C4-2B (cell line): ENCODE measurements around the gene SLC5A2.

Experiments used
- ZFX ChIP-seq: fragments of 450-650 bp; IDR thresholded peaks from 2 replicates; pipeline ENCODE4 v1.6.1; 2017
- TF ChIP-seq, protein P1 (sequence below): fragments of 450-650 bp; conservative IDR thresholded peaks from 2 replicates; pipeline ENCODE4 v1.5.1; 2017; ENCODE audit warnings: mild to moderate bottlenecking

DNA sequence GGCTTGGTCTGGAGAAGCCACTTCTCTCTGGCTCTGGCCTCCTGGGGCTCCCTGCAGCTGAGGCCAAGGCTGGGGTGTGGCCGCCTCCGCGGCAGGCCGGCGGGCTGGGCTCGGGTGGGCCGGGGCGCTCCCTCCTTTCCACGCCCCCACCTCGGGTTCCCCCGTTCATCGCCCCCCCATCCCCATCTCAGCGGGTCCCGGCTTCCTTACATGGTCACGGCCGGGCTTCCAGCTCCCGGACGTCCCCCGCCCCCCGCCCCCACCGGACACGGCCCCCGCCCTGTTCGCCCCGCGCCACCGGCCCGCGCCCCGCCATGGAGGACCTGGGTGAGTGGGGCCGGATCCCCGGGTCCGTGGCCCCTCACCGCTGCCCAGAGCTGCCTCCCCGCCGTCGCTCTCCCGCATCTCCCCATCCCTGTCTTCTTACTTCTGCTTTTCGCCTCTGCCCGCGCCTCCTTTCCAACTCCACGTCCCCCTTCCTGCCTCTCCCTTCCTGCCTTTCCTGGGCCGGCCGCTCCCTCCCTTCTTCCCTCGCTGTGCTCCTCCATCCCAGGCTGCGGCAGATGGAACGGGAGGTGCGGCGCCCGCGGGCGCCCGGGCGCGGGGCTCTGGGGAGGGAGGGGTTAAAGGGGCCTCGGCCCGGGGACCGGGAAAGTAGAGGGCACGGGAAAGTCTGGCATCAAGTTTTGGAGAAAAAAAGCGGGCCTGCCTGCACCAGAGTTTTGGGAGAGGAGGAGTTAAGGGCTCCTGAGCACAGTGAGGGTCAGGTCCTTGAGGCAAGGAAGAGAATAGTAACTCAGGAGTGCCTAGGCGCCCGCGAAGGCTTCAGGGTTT, 10.8 kb upstream of the SLC5A2 start, which contains the start of gene TGFB1I1:
- TF ChIP-seq, protein P1, sequence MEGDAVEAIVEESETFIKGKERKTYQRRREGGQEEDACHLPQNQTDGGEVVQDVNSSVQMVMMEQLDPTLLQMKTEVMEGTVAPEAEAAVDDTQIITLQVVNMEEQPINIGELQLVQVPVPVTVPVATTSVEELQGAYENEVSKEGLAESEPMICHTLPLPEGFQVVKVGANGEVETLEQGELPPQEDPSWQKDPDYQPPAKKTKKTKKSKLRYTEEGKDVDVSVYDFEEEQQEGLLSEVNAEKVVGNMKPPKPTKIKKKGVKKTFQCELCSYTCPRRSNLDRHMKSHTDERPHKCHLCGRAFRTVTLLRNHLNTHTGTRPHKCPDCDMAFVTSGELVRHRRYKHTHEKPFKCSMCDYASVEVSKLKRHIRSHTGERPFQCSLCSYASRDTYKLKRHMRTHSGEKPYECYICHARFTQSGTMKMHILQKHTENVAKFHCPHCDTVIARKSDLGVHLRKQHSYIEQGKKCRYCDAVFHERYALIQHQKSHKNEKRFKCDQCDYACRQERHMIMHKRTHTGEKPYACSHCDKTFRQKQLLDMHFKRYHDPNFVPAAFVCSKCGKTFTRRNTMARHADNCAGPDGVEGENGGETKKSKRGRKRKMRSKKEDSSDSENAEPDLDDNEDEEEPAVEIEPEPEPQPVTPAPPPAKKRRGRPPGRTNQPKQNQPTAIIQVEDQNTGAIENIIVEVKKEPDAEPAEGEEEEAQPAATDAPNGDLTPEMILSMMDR = no peak
- no peak for TF ChIP-seq ZFX
